Frontal cortex (tissue), 4 donors: ENCODE data around the gene KRT33B. TPM values are rescaled to one million over a fixed set of nuclear protein-coding genes. Genes with fewer than 3 reads are reported as not detected.
A peak's percentile ranks its signal among the peaks of the same experiment; 100 is the strongest.

Experiments
- DNase-seq, 2 donors: peaks; one replicate each; pipeline ENCODE4 v3.0.0; 2012; ENCODE audit warnings: low spot score in 2 of 2
- FAIRE-seq: peaks from 2 replicates; lab custom pipeline; 2012; peaks lifted over from hg19 to GRCh38; lab: Jason Lieb, UNC
- total RNA-seq: library from RNA; depleted of rRNA; stranded (reverse); fragments of >200 nt; gene quantifications from one replicate; pipeline ENCODE4 v1.2.3, GENCODE V29; 2014
- donor health status: control.
- donor health status: control.
- donor health status: control.

KRT33B gene
- total RNA-seq, 1 donor from 2014 or later = not detected

GRCh38 chr17:41327411-41328120, 42.0 kb downstream of the KRT33B start:
- no peak for FAIRE-seq
- DNase-seq = no peak

GRCh38 chr17:41326173-41327145, 43.2 kb downstream of the KRT33B start:
- DNase-seq (no peak), FAIRE-seq (no peak)

- FAIRE-seq (no peak), DNase-seq (no peak)
Measured at GRCh38 chr17:41325611-41326010, 44.0 kb downstream of the KRT33B start.

GRCh38 chr17:41325126-41325525, 44.5 kb downstream of the KRT33B start:
- no peak for FAIRE-seq
- DNase-seq = no peak

- no peak for DNase-seq
- no peak for FAIRE-seq
Measured at GRCh38 chr17:41324180-41325075, 45.2 kb downstream of the KRT33B start.

GRCh38 chr17:41322903-41323895, 46.4 kb downstream of the KRT33B start:
- no peak for FAIRE-seq

GRCh38 chr17:41322094-41322902, 47.3 kb downstream of the KRT33B start:
- FAIRE-seq (no peak), DNase-seq (peak; percentile 23 to 25)

More at GRCh38 chr17:41322903-41323895, 46.4 kb downstream of the KRT33B start:
- no peak for DNase-seq

GRCh38 chr17:41318231-41318630, 51.4 kb downstream of the KRT33B start:
- FAIRE-seq (no peak), DNase-seq (no peak)

GRCh38 chr17:41315814-41316445, 53.7 kb downstream of the KRT33B start:
- no peak for FAIRE-seq
- no peak for DNase-seq

- no peak for FAIRE-seq
Measured at GRCh38 chr17:41315204-41315794, 54.3 kb downstream of the KRT33B start, which contains the start of gene KRTAP17-1. Gene KRTAP17-1, minus strand, starts transcription at chr17:41315710. Its CDS starts 60 bp downstream, at chr17:41315650.

More at GRCh38 chr17:41315204-41315794, 54.3 kb downstream of the KRT33B start, which contains the start of gene KRTAP17-1:
- no peak for DNase-seq

Other genes starting within 250 kb of the KRT33B start
- not detected for gene KRTAP4-12, start 245.6 kb downstream of the KRT33B start, total RNA-seq
- gene KRTAP4-6, start 229.3 kb downstream of the KRT33B start, total RNA-seq = not detected
- gene KRTAP4-5, start 220.0 kb downstream of the KRT33B start, total RNA-seq = not detected
- not detected for gene KRTAP4-4, start 209.1 kb downstream of the KRT33B start, total RNA-seq
- gene KRTAP4-3, start 201.6 kb downstream of the KRT33B start, total RNA-seq = not detected
- gene KRTAP4-2, start 191.6 kb downstream of the KRT33B start, total RNA-seq = not detected
- not detected for gene KRTAP4-1, start 184.9 kb downstream of the KRT33B start, total RNA-seq
- not detected for gene KRTAP9-1, start 179.9 kb downstream of the KRT33B start, total RNA-seq
- not detected for gene KRTAP9-2, start 143.2 kb downstream of the KRT33B start, total RNA-seq
- not detected for gene KRTAP9-3, start 137.4 kb downstream of the KRT33B start, total RNA-seq
- gene KRTAP9-8, start 131.8 kb downstream of the KRT33B start, total RNA-seq = not detected
- gene KRTAP9-4, start 120.1 kb downstream of the KRT33B start, total RNA-seq = not detected
- not detected for gene KRTAP9-9, start 114.4 kb downstream of the KRT33B start, total RNA-seq
- not detected for gene KRTAP9-6, start 104.4 kb downstream of the KRT33B start, total RNA-seq
- gene KRTAP9-7, start 94.1 kb downstream of the KRT33B start, total RNA-seq = not detected
- gene KRTAP29-1, start 67.0 kb downstream of the KRT33B start, total RNA-seq = not detected
- not detected for gene KRTAP16-1, start 60.5 kb downstream of the KRT33B start, total RNA-seq
- not detected for gene KRTAP17-1, start 54.1 kb downstream of the KRT33B start, total RNA-seq
- gene KRT33A, start 19.0 kb downstream of the KRT33B start, total RNA-seq = not detected
- gene KRT34, start 12.5 kb upstream of the KRT33B start, total RNA-seq = 0.41 TPM
- 1.2 TPM for gene KRT31, start 27.8 kb upstream of the KRT33B start, total RNA-seq
- not detected for gene KRT37, start 54.8 kb upstream of the KRT33B start, total RNA-seq
- not detected for gene KRT38, start 71.2 kb upstream of the KRT33B start, total RNA-seq
- gene KRT32, start 97.6 kb upstream of the KRT33B start, total RNA-seq = not detected
- gene KRT35, start 111.3 kb upstream of the KRT33B start, total RNA-seq = not detected
- not detected for gene KRT36, start 120.1 kb upstream of the KRT33B start, total RNA-seq
- gene KRT13, start 135.8 kb upstream of the KRT33B start, total RNA-seq = not detected
- gene KRT15, start 149.1 kb upstream of the KRT33B start, total RNA-seq = not detected
- 24.5 TPM for gene KRT19, start 158.5 kb upstream of the KRT33B start, total RNA-seq
- gene KRT9, start 202.2 kb upstream of the KRT33B start, total RNA-seq = not detected
- gene KRT14, start 217.1 kb upstream of the KRT33B start, total RNA-seq = not detected
- gene KRT16, start 243.0 kb upstream of the KRT33B start, total RNA-seq = not detected